ENCODE results near the gene ABCC9. TPM values are rescaled to one million over a fixed set of nuclear protein-coding genes. Genes with fewer than 3 reads are reported as not detected.

Gene ABCC9
- total RNA-seq, 4 donors from 2014 or later = 76.1 to 140 (median 118) TPM

DNA sequence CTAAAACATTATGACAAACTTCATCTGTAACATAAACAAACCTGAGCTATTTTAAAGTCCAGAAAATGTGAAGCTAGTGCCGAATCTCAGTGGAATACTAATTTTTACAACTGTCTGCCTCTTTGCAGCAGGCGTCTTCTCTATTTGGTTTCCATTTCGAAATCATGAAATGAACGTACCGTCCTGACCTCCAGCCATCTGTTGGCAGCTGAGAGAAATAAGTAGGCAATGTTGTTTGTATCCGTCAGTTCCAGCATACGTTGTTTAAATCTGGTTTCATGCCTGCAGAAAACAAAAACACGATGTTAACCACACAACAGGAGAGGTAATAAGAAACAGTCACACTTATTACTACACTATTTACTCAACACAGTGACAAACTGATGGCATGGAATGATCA lies 112.4 kb downstream of the ABCC9 start:
- Histone ChIP-seq H3K27ac (peak overlapping the region; percentile 61 to 87 (median 74)), H3K36me3 (peaks cover 0 to under 1% of the 10 kb centered on the region in 2 donors), H3K4me3 (peak overlapping the region in 1 of 4 donors; percentile 11), H3K9me3 (no peaks in the 10 kb centered on the region), H3K4me1 (peaks cover 12 to 57% of the 10 kb centered on the region in 2 donors), H3K27me3 (no peaks in the 10 kb centered on the region)
- in situ Hi-C loops (cut with MboI; ENCODE audit: low sequenced_read_pairs in 4 of 4) = no loop called here
- intact Hi-C loops (cut with DNase I; ENCODE audit: low total_unique reads) = loop anchor here (5.0 kb wide), 1 partner anchor 114 kb away; the partner anchor contains the start of gene ABCC9
- DNase-seq (peak; percentile 62 to 65), ATAC-seq (peak; percentile 84 to 89)
- TF ChIP-seq POLR2A (IDR thresholded peaks at IDR 0.05) = no peak

DNA sequence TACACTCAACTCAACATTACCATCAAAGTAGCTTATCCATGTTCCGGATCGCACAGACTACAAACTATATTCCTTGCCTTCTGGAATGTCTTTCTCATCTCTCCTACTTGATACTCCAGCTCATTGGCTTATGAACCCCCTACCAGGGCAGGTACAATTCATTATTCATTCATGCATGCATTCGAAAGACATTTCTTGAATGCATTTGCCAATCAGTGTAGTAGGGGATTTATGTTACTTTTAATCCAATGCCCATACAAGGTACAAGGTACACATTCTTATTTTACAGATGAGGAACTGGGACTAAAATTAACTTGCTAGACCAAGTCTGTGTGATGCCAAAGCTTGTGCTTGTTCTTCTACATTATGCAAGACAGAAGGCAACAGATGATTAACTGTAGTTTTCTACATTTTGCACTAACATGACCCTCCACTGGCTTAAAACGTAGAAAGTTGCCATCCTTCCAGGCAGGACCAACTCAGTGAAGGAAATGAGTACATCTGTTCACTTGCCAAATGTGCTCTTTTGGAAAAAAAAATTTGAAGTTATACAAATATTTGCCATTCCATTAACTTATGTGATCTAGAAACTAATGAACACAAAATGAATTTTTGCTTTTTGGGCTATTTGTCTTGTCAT lies 113.0 kb downstream of the ABCC9 start:
- no peak for TF ChIP-seq POLR2A (IDR thresholded peaks at IDR 0.05)
- TF ChIP-seq, protein P1, sequence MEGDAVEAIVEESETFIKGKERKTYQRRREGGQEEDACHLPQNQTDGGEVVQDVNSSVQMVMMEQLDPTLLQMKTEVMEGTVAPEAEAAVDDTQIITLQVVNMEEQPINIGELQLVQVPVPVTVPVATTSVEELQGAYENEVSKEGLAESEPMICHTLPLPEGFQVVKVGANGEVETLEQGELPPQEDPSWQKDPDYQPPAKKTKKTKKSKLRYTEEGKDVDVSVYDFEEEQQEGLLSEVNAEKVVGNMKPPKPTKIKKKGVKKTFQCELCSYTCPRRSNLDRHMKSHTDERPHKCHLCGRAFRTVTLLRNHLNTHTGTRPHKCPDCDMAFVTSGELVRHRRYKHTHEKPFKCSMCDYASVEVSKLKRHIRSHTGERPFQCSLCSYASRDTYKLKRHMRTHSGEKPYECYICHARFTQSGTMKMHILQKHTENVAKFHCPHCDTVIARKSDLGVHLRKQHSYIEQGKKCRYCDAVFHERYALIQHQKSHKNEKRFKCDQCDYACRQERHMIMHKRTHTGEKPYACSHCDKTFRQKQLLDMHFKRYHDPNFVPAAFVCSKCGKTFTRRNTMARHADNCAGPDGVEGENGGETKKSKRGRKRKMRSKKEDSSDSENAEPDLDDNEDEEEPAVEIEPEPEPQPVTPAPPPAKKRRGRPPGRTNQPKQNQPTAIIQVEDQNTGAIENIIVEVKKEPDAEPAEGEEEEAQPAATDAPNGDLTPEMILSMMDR (IDR thresholded peaks at IDR 0.05 in 4 of 5, conservative IDR thresholded peaks at IDR 0.05 in 1 of 5) = no peak
- H3K4me1 ChIP-seq = peaks cover 17 to 63% of the 10 kb centered on the region in 2 donors
- intact Hi-C loops (cut with DNase I; ENCODE audit: low total_unique reads) = loop anchor here (5.0 kb wide), 1 partner anchor 114 kb away; the partner anchor contains the start of gene ABCC9
- H3K27me3 ChIP-seq = no peaks in the 10 kb centered on the region
- no peaks in the 10 kb centered on the region for H3K9me3 ChIP-seq
- H3K27ac ChIP-seq = peak overlapping the region; percentile 61 to 87 (median 74)
- in situ Hi-C loops (cut with MboI; ENCODE audit: low sequenced_read_pairs in 4 of 4) = no loop called here
- H3K36me3 ChIP-seq = no peaks in the 10 kb centered on the region
- ATAC-seq (peak; percentile 73 to 78), DNase-seq (peak in 1 of 2 donors; percentile 40)
- H3K4me3 ChIP-seq = peak overlapping the region in 1 of 4 donors; percentile 11

DNA sequence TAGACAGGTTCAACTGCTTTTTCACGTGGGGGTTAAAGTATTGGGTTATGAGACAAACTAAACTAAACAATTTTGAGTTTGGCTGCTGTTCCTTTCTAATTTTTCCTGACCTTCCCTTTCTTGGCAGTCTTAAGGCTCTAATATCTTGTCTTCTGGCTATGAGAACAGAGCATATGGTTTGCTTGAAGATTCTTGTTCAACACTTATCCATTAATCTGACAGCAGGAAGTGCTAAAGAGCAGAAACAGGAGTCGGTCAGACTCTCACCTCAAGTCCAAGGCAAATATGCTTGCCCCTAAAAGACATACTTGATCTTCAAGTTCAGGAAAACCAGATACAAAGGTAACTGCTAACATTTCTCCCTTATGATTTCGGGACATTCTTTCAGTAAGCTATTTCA lies 114.1 kb downstream of the ABCC9 start:
- TF ChIP-seq POLR2A (IDR thresholded peaks at IDR 0.05) = no peak
- TF ChIP-seq, protein P1 (IDR thresholded peaks at IDR 0.05 in 4 of 5, conservative IDR thresholded peaks at IDR 0.05 in 1 of 5) = no peak
- Histone ChIP-seq H3K27me3 (no peaks in the 10 kb centered on the region), H3K4me3 (no peak overlapping the region), H3K36me3 (no peaks in the 10 kb centered on the region), H3K4me1 (peaks cover 28 to 70% of the 10 kb centered on the region in 2 donors), H3K9me3 (no peaks in the 10 kb centered on the region), H3K27ac (peak overlapping the region; percentile 61 to 87 (median 74))
- no peak for ATAC-seq
- in situ Hi-C loops (cut with MboI; ENCODE audit: low sequenced_read_pairs in 4 of 4) (no loop called here), intact Hi-C loops (cut with DNase I; ENCODE audit: low total_unique reads) (loop anchor here (2.0 to 5.0 kb wide), 2 partner anchors 56 to 115 kb away; partner anchors contain the start of gene ABCC9)
- no peak for DNase-seq

DNA sequence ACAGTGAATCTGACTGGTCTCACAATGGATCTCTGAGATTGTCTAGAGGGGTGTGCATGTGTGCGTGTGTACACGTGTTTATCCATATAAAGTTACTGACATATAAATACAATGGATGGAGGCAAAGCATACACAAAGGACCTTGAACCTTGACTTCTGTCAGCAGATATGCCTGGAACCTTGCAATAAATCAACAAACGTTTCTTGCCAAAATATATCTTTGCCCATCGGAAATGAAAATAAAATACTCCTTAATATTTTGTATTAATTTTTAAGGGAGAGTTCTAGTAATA lies 114.7 kb downstream of the ABCC9 start:
- Histone ChIP-seq H3K36me3 (no peaks in the 10 kb centered on the region), H3K4me3 (no peak overlapping the region), H3K27me3 (no peaks in the 10 kb centered on the region), H3K9me3 (no peaks in the 10 kb centered on the region), H3K27ac (peak overlapping the region; percentile 61 to 87 (median 74)), H3K4me1 (peaks cover 31 to 70% of the 10 kb centered on the region in 2 donors)
- in situ Hi-C loops (cut with MboI; ENCODE audit: low sequenced_read_pairs in 4 of 4) = no loop called here
- DNase-seq (no peak), ATAC-seq (no peak)
- intact Hi-C loops (cut with DNase I; ENCODE audit: low total_unique reads) = loop anchor here (2.0 to 5.0 kb wide), 2 partner anchors 56 to 116 kb away; partner anchors contain the start of gene ABCC9
- no peak for TF ChIP-seq POLR2A (IDR thresholded peaks at IDR 0.05)
- TF ChIP-seq, protein P1 (IDR thresholded peaks at IDR 0.05 in 4 of 5, conservative IDR thresholded peaks at IDR 0.05 in 1 of 5) = no peak

DNA sequence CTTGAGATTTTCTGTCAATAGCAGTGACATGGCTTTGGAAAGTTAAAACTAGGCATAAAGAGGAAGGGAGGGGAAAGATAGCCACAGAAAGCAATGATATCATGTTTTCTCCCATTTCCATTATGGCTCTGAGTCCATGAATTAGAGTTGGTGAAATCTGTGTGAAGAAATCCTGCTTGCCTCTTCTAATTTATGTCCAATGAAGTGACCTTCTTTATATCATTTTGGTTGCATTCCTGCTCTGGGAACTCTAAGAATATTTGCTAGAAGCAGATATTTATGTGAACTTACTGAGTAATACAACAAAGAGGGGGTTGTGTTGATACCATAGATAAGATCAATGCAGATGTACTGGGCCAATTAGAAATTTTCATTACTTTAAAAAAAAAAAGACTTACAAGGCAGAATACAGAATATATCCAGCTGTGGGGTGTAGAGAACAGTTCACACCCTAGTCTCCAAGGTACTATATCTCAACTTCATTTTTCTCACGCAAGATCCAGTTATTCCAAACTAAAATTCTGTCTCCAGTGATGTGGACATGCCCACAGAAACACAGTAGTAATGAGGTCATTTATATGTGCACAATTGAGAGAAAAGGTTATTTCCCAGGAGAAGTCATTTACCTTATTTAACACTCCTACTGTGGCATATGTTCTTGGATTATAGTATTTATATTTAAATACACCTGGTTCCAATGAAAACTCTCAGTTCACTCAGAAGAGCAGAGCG lies 115.2 kb downstream of the ABCC9 start:
- no peak for ATAC-seq
- no peak for DNase-seq
- H3K9me3 ChIP-seq = no peaks in the 10 kb centered on the region
- intact Hi-C loops (cut with DNase I; ENCODE audit: low total_unique reads) = loop anchor here (2.0 to 5.0 kb wide), 2 partner anchors 57 to 116 kb away; partner anchors contain the start of gene ABCC9
- peaks cover 36 to 67% of the 10 kb centered on the region in 2 donors for H3K4me1 ChIP-seq
- H3K4me3 ChIP-seq = no peak overlapping the region
- H3K36me3 ChIP-seq = no peaks in the 10 kb centered on the region
- TF ChIP-seq POLR2A (IDR thresholded peaks at IDR 0.05) = no peak
- TF ChIP-seq, protein P1 (IDR thresholded peaks at IDR 0.05 in 4 of 5, conservative IDR thresholded peaks at IDR 0.05 in 1 of 5) = no peak
- H3K27me3 ChIP-seq = no peaks in the 10 kb centered on the region
- in situ Hi-C loops (cut with MboI; ENCODE audit: low sequenced_read_pairs in 4 of 4) = no loop called here
- peak overlapping the region; percentile 61 to 87 (median 74) for H3K27ac ChIP-seq
